Thyroid gland (tissue), 4 donors: ENCODE results near the gene MTCL1. TPM values are rescaled to one million over a fixed set of nuclear protein-coding genes. Genes with fewer than 3 reads are reported as not detected.

ENCODE experiments used
- DNase-seq, 2 donors: peaks; one replicate each; pipeline ENCODE4 v3.0.0-alpha.2; 2019
- H3K27ac ChIP-seq, 3 donors: fragments of 200-600 bp; sonication (generic); 1 replicate in 2 of 3; 2 replicates in 1 of 3; pipeline ENCODE4 v1.5.1; 2016 to 2019; ENCODE audit warnings: mild to moderate bottlenecking in 1 of 3, moderate library complexity in 1 of 3
- H3K27me3 ChIP-seq: fragments of 200-600 bp; sonication (generic); one replicate; pipeline ENCODE4 v1.5.1; 2019
- H3K36me3 ChIP-seq, 2 donors: fragments of 200-600 bp; sonication (generic); one replicate each; pipeline ENCODE4 v1.5.1; 2016 to 2019
- H3K4me1 ChIP-seq, 2 donors: fragments of 200-600 bp; sonication (generic); one replicate each; pipeline ENCODE4 v1.5.1; 2017 to 2019
- H3K4me3 ChIP-seq, 3 donors: fragments of 200-600 bp; sonication (generic); replicated peaks in 1 of 3; 1 replicate in 2 of 3; 2 replicates in 1 of 3; pipeline ENCODE4 v1.5.1; 2016; ENCODE audit warnings: mild to moderate bottlenecking in 1 of 3
- H3K9me3 ChIP-seq: fragments of 200-600 bp; sonication (generic); one replicate; pipeline ENCODE4 v1.5.1; 2017
- POLR2A ChIP-seq, 2 donors: fragments of 450-650 bp; IDR thresholded peaks; one replicate each; pipeline ENCODE4 v1.6.1; 2017; ENCODE audit warnings: antibody characterized with exemption in 2 of 2, mild to moderate bottlenecking in 2 of 2, moderate library complexity in 1 of 2
- WGBS, 2 donors: methylation state at CpG; one replicate each; pipeline ENCODE4 v1.1.5; 2017; 5-methylcytosine and 5-hydroxymethylcytosine counted together
- intact Hi-C: fragments of 100-400 bp; cut with DNase I; formaldehyde crosslinking; loops from one replicate; pipeline ENCODE4 v1.15.1; 2023
- total RNA-seq, 4 donors: library from RNA; depleted of rRNA; stranded (reverse); fragments of >200 nt; gene quantifications; one replicate each; pipeline ENCODE4 v1.2.3, GENCODE V29; 2016
- TF ChIP-seq, protein P1 (sequence below), 6 experiments: fragments of 200-600 bp in 3 of 6; fragments of 450-650 bp in 3 of 6; sonication (generic) in 3 of 6; IDR thresholded peaks; one replicate each; pipeline ENCODE4 v1.5.1; 2016 to 2019; ENCODE audit warnings: antibody characterized with exemption in 6 of 6, mild to moderate bottlenecking in 2 of 6, inconsistent platforms in 1 of 6, moderate library complexity in 1 of 6

Gene MTCL1
- total RNA-seq, 4 donors from 2014 or later, result 2.0 to 3.2 (median 2.5) TPM

GRCh38 chr18:8732442-8733360 is 27.3 kb downstream of the MTCL1 start:
- intact Hi-C loops, result no loop called here
- Histone ChIP-seq H3K27ac (no peak overlapping the region), H3K4me1 (no peaks in the 10 kb centered on the region), H3K9me3 (no peaks in the 10 kb centered on the region), H3K36me3 (no peaks in the 10 kb centered on the region), H3K27me3 (no peaks in the 10 kb centered on the region), H3K4me3 (no peak overlapping the region)
- no peak for TF ChIP-seq POLR2A (IDR thresholded peaks at IDR 0.05)
- TF ChIP-seq, protein P1, sequence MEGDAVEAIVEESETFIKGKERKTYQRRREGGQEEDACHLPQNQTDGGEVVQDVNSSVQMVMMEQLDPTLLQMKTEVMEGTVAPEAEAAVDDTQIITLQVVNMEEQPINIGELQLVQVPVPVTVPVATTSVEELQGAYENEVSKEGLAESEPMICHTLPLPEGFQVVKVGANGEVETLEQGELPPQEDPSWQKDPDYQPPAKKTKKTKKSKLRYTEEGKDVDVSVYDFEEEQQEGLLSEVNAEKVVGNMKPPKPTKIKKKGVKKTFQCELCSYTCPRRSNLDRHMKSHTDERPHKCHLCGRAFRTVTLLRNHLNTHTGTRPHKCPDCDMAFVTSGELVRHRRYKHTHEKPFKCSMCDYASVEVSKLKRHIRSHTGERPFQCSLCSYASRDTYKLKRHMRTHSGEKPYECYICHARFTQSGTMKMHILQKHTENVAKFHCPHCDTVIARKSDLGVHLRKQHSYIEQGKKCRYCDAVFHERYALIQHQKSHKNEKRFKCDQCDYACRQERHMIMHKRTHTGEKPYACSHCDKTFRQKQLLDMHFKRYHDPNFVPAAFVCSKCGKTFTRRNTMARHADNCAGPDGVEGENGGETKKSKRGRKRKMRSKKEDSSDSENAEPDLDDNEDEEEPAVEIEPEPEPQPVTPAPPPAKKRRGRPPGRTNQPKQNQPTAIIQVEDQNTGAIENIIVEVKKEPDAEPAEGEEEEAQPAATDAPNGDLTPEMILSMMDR (IDR thresholded peaks at IDR 0.05), result no peak
- 83 to 85% methylated on average over 22 of the region's 22 CpGs for WGBS, 2 donors
- DNase-seq, result no peak

GRCh38 chr18:8734496-8734895 is 29.1 kb downstream of the MTCL1 start:
- intact Hi-C loops, result no loop called here
- no peak for TF ChIP-seq POLR2A (IDR thresholded peaks at IDR 0.05)
- TF ChIP-seq, protein P1 (IDR thresholded peaks at IDR 0.05), result no peak
- DNase-seq, result no peak

DNA sequence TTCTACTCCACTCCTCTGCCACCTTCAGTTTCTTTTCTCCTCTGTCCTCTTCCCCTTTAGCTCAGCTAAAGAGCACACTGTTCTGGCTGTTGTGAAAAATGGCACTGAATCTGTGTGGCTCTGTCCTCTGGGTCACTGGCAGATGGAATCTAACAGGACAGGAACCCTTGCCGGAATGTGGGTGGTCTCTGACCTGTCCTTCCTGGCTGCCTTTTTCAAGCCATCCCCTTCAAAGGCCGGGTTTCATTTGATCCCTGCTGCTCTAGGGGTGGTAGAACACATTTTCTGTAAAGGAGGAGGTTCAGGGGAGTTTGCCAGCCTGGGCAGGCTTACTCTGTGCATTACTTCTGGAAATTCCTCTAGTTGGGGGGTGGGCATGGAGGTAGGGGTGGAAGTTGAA is 29.9 kb downstream of the MTCL1 start:
- no peak for DNase-seq
- no peaks in the 10 kb centered on the region for H3K9me3 ChIP-seq
- H3K27me3 ChIP-seq, result no peaks in the 10 kb centered on the region
- intact Hi-C loops, result no loop called here
- TF ChIP-seq, protein P1 (IDR thresholded peaks at IDR 0.05), result no peak
- TF ChIP-seq POLR2A (IDR thresholded peaks at IDR 0.05), result no peak
- no peak overlapping the region for H3K27ac ChIP-seq
- WGBS, 2 donors, result 56 to 73% methylated on average over 2 of the region's 2 CpGs
- no peak overlapping the region for H3K4me3 ChIP-seq
- no peaks in the 10 kb centered on the region for H3K36me3 ChIP-seq
- no peaks in the 10 kb centered on the region for H3K4me1 ChIP-seq

More at GRCh38 chr18:8734496-8734895, 29.1 kb downstream of the MTCL1 start:
- H3K27me3 ChIP-seq, result no peaks in the 10 kb centered on the region
- WGBS, 2 donors, result 91 to 95% methylated on average over 5 of the region's 5 CpGs
- no peak overlapping the region for H3K27ac ChIP-seq
- no peak overlapping the region for H3K4me3 ChIP-seq
- H3K4me1 ChIP-seq, result no peaks in the 10 kb centered on the region
- H3K36me3 ChIP-seq, result no peaks in the 10 kb centered on the region
- no peaks in the 10 kb centered on the region for H3K9me3 ChIP-seq

DNA sequence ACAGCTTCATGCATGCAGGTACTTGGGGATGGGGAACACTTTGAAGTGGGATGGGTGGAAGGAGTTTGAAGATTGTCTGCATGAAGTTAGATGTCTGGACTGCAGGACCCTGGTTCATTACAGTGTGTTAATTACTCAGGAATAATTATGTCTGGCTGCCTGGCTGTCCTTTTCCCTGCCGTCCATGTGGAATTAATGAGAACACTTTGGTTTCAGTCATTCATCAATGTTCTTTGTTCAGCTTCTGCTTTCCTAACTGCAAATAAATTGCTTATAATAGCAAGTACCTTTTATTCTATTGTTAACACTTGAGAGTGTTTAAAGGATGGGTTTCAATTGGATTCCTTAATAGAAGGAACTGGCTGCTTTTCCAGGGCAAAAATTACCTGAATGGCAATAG is 35.8 kb downstream of the MTCL1 start:
- H3K4me1 ChIP-seq, result no peaks in the 10 kb centered on the region
- no peak overlapping the region for H3K27ac ChIP-seq
- 85 to 94% methylated on average over 1 of the region's 1 CpG for WGBS, 2 donors
- no peak overlapping the region for H3K4me3 ChIP-seq
- intact Hi-C loops, result no loop called here
- H3K9me3 ChIP-seq, result no peaks in the 10 kb centered on the region
- no peaks in the 10 kb centered on the region for H3K36me3 ChIP-seq
- TF ChIP-seq, protein P1 (IDR thresholded peaks at IDR 0.05), result no peak
- TF ChIP-seq POLR2A (IDR thresholded peaks at IDR 0.05), result no peak
- DNase-seq, result no peak
- H3K27me3 ChIP-seq, result no peaks in the 10 kb centered on the region

- no peak for DNase-seq
- Histone ChIP-seq H3K27me3 (no peaks in the 10 kb centered on the region), H3K4me1 (no peaks in the 10 kb centered on the region), H3K9me3 (no peaks in the 10 kb centered on the region), H3K27ac (no peak overlapping the region), H3K36me3 (no peaks in the 10 kb centered on the region), H3K4me3 (no peak overlapping the region)
- no peak for TF ChIP-seq POLR2A (IDR thresholded peaks at IDR 0.05)
- TF ChIP-seq, protein P1 (IDR thresholded peaks at IDR 0.05), result no peak
- WGBS, 2 donors, result 84 to 89% methylated on average over 7 of the region's 7 CpGs
- intact Hi-C loops, result no loop called here
These were observed 36.2 kb downstream of the MTCL1 start for GRCh38 chr18:8741532-8741931.
